ENCODE results near the gene COX7B.

DNA sequence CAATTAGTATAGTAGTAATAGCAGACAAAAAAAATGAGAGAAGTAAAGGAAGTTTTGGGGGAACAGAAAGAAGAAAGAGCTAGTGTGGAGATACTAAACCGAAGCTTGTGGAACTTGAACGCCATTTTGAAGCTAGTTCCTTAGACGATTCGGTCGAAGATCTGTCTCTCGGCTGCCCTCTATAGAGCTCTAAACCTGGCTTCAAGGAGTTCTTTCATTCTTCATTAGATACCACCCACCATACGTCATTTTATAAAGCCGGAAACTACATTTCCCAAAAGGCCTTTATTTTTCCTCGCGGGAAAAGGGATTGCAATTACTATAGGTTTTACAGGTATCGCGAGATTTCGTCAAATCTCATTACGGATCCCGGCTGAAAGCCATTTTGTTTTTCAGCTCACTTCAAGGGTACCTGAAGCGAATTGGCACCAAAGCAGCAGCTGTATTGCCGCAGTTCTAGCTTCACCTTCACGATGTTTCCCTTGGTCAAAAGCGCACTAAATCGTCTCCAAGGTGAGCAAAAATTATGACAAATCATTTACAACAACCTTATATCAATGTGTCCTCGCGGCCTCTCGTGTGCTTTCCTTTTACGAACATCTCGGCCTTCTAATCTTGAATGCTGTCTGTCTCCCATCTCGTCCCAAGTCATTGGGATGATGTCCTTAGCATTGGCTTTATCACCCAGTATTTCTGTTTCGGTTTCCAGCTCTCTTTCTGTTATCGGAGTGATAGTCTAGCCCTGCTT lies at the start of gene COX7B:
- TF ChIP-seq POLR2A (IDR thresholded peaks at IDR 0.05), result peak; percentile 46 to 81
- TF ChIP-seq, protein P1, sequence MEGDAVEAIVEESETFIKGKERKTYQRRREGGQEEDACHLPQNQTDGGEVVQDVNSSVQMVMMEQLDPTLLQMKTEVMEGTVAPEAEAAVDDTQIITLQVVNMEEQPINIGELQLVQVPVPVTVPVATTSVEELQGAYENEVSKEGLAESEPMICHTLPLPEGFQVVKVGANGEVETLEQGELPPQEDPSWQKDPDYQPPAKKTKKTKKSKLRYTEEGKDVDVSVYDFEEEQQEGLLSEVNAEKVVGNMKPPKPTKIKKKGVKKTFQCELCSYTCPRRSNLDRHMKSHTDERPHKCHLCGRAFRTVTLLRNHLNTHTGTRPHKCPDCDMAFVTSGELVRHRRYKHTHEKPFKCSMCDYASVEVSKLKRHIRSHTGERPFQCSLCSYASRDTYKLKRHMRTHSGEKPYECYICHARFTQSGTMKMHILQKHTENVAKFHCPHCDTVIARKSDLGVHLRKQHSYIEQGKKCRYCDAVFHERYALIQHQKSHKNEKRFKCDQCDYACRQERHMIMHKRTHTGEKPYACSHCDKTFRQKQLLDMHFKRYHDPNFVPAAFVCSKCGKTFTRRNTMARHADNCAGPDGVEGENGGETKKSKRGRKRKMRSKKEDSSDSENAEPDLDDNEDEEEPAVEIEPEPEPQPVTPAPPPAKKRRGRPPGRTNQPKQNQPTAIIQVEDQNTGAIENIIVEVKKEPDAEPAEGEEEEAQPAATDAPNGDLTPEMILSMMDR (IDR thresholded peaks at IDR 0.05), result peak in 5 of 6 experiments; percentile 6 to 41 (median 31)
